ENCODE data around the gene ATL2. TPM values are rescaled to one million over a fixed set of nuclear protein-coding genes. Genes with fewer than 3 reads are reported as not detected.

Gene ATL2
- total and polyA plus RNA-seq, 2 of the 8 experiments (the other 6 are each of a cell fraction or from before 2014, with no cell fraction given): 38.8 to 84.6 TPM

DNA sequence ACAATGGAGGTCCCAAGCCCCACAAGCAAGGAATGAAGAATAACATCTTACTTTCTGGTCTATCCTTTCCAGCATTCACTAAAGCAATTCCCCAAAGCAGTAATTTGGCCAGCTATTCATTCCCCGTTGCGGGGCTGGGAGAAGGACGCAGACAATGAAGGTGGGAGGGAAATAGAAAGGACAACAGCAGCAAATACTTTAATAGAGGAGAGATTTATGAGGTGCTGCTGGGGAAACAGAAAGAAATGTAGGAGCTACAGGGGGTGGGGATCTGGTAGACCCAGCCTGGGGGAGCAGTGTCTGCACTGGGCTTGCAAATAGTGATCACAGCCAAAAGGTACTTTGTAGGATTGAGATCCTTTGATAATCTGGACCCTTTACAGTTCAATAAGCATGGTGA is 13.9 kb upstream of the ATL2 start:
- Histone ChIP-seq H3K9me3 (ENCODE audit: insufficient read depth in 2 of 2, low read depth in 1 of 2, low read length in 1 of 2) (no peaks in the 10 kb centered on the region), H2BK120ac (replicated peaks; ENCODE audit: low read depth, low read length) (no peak overlapping the region), H3K56ac (replicated peaks; ENCODE audit: insufficient read length, low read depth, low read length) (no peak overlapping the region), H3K4me2 (ENCODE audit: insufficient read depth in 1 of 2, low read depth in 2 of 2, low read length in 2 of 2) (no peak overlapping the region), H2BK5ac (ENCODE audit: low read depth, low read length) (no peak overlapping the region), H4K5ac (ENCODE audit: insufficient read length, low read depth, low read length) (no peak overlapping the region), H2AK5ac (ENCODE audit: low read depth, low read length) (no peak overlapping the region), H4K20me1 (replicated peaks in 1 of 2; ENCODE audit: control insufficient read depth in 1 of 2, insufficient read depth in 2 of 2, low read length in 2 of 2) (peaks cover 0 to 2% of the 10 kb centered on the region in 2 experiments), H3K9ac (replicated peaks in 1 of 4; ENCODE audit: extremely low read depth in 1 of 4, low read depth in 3 of 4, low read length in 3 of 4) (no peak overlapping the region), H4K91ac (replicated peaks; ENCODE audit: insufficient read length, low read length) (no peak overlapping the region), H2BK12ac (ENCODE audit: low read depth, low read length) (no peak overlapping the region), H2AFZ (ENCODE audit: low read length) (no peak overlapping the region), H3K18ac (ENCODE audit: extremely low read depth, low read length) (no peak overlapping the region), H3K4me1 (replicated peaks in 1 of 4; ENCODE audit: control insufficient read depth in 3 of 4, insufficient read depth in 4 of 4, low read length in 3 of 4) (no peaks in the 10 kb centered on the region; a peak in 1 of 7 replicates), H4K8ac (ENCODE audit: extremely low read depth, insufficient read depth, low read length) (no peak overlapping the region), H3K4ac (replicated peaks; ENCODE audit: insufficient read length, low read depth, low read length) (no peak overlapping the region), H3K36me3 (ENCODE audit: control insufficient read depth in 2 of 4, insufficient read depth in 4 of 4, low read length in 3 of 4) (no peaks in the 10 kb centered on the region), H3K79me1 (ENCODE audit: low read depth, low read length) (no peaks in the 10 kb centered on the region), H3K23me2 (ENCODE audit: low read depth, low read length) (no peaks in the 10 kb centered on the region; the same call in 1 of the 2 replicates), H3K23ac (ENCODE audit: insufficient read length) (no peak overlapping the region), H2BK15ac (ENCODE audit: low read length) (no peak overlapping the region), H3K14ac (ENCODE audit: insufficient read length) (no peak overlapping the region), H3K27ac (ENCODE audit: low read depth, low read length) (no peak overlapping the region), H3K4me3 (ENCODE audit: extremely low read depth in 1 of 4, insufficient read depth in 2 of 4, low read depth in 3 of 4, low read length in 4 of 4) (no peak overlapping the region), H2BK20ac (ENCODE audit: low read length) (no peak overlapping the region), H3K79me2 (ENCODE audit: control insufficient read depth in 1 of 2, insufficient read depth in 2 of 2, low read length in 2 of 2) (no peaks in the 10 kb centered on the region), H3K27me3 (replicated peaks in 1 of 4; ENCODE audit: control insufficient read depth in 3 of 4, extremely low read depth in 1 of 4, insufficient read depth in 3 of 4, low read length in 3 of 4) (no peaks in the 10 kb centered on the region)
- WGBS, 2 experiments (ENCODE audit: extremely low coverage in 1 of 2, insufficient coverage in 1 of 2, insufficient read length in 1 of 2, insufficient replicate concordance in 2 of 2, low coverage in 1 of 2, low lambda C conversion rate in 2 of 2, missing lambda C conversion rate in 1 of 2): 87% methylated on average over 3 of the region's 3 CpGs; no CpG with 5 or more reads in 1 of the 2 experiments
- ChIA-PET POLR2A (ENCODE audit: partially characterized antibody) (interaction anchor here (1.8 kb wide), 1 partner anchor 14 kb away, joined by 8 read pairs; the partner anchor contains the start of gene ATL2), CTCF (ENCODE audit: partially characterized antibody) (interaction anchor here (0.9 to 2.9 kb wide), 4 partner anchors 31 to 94 kb away, joined by 3 to 8 read pairs (median 4); no protein-coding TSS in a partner anchor)
- DNase-seq (ENCODE audit: low read depth in 1 of 2, low spot score in 2 of 2) (no peak), FAIRE-seq (no peak)
- TF ChIP-seq TAF7 (optimal IDR thresholded peaks at IDR 0.05; ENCODE audit: borderline replicate concordance, low read depth, low read length) (no peak), CBX8 (IDR thresholded peaks at IDR 0.05; ENCODE audit: borderline replicate concordance, low read depth, low read length) (no peak), SIN3A (conservative IDR thresholded peaks at IDR 0.05 in 1 of 2, IDR thresholded peaks at IDR 0.05 in 1 of 2; ENCODE audit: low read depth in 1 of 2, low read length in 2 of 2) (no peak), RAD21 (IDR thresholded peaks at IDR 0.05 in 1 of 2, conservative IDR thresholded peaks at IDR 0.05 in 1 of 2; ENCODE audit: low read depth in 2 of 2, low read length in 2 of 2) (no peak), POLR2AphosphoS5 (IDR thresholded peaks at IDR 0.05; ENCODE audit: low read depth, low read length) (no peak), POU5F1 (IDR thresholded peaks at IDR 0.05; ENCODE audit: low read depth, low read length) (no peak)

Data from H1 (cell line).